Right lobe of liver (tissue), 4 donors: ENCODE results near the gene ALG3.

Experiments used
- POLR2A ChIP-seq: fragments of 450-650 bp; IDR thresholded peaks from one replicate; pipeline ENCODE4 v1.6.1; 2017; ENCODE audit warnings: antibody characterized with exemption, mild to moderate bottlenecking
- TF ChIP-seq, protein P1 (sequence below), 4 donors: fragments of 200-600 bp in 3 of 4; fragments of 450-650 bp in 1 of 4; IDR thresholded peaks; one replicate each; pipeline versions ENCODE4 v1.5.1 to v1.8.0; 2016 to 2022; ENCODE audit warnings: antibody characterized with exemption in 4 of 4, mild to moderate bottlenecking in 2 of 4
- donor health status: DM: no; HTN: no; CAD: no.
- donor health status: DM: no; HTN: no; CAD: no.
- donor health status: DM: no; HTN: yes; CAD: no.

DNA sequence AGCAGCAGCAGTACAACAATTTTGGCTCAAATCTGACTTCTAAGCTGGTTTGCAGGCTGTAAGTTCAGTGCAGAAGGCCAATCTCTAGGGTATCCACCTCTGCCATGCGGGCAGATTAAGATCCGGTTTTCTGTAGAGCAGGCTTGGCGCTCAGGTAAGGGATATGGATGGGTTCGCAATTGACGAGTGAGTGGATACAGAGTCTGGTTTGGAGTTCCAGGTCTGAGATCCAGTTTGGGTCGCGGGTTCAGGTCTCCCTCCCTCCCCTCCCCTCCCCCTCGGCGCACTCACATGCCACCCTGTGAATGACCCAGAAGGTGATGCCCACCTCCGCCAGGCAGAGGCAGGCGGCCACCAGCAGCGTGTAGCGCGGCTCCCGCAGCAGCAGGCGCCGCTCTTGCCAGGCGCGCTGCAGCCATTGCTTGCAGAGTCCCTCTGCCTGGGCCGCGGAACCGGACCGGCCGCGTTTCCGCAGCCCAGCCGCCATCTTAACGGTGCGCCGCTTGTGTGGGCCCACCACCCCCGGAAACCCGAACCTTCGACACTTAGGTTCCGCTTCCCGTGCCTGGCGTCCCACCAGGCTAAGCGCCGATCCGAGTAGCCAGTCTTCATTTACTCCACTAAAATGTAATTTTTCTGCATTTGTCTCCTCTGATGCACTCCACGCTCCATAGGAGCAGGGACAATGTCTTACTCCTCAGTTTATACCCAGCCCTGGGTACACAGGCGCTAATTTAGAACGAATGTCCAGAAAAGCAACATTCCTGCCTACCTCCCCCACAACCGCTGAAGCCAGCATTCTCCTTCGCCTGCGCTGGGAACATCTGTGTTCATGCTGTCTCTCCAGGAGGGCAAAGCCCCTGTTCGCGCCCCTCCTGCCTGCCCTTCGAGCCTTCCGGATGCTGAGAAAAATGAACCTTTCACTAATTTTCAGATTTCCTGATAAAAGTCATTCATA, at the start of gene ALG3:
- TF ChIP-seq, protein P1, sequence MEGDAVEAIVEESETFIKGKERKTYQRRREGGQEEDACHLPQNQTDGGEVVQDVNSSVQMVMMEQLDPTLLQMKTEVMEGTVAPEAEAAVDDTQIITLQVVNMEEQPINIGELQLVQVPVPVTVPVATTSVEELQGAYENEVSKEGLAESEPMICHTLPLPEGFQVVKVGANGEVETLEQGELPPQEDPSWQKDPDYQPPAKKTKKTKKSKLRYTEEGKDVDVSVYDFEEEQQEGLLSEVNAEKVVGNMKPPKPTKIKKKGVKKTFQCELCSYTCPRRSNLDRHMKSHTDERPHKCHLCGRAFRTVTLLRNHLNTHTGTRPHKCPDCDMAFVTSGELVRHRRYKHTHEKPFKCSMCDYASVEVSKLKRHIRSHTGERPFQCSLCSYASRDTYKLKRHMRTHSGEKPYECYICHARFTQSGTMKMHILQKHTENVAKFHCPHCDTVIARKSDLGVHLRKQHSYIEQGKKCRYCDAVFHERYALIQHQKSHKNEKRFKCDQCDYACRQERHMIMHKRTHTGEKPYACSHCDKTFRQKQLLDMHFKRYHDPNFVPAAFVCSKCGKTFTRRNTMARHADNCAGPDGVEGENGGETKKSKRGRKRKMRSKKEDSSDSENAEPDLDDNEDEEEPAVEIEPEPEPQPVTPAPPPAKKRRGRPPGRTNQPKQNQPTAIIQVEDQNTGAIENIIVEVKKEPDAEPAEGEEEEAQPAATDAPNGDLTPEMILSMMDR (IDR thresholded peaks at IDR 0.05), result no peak
- peak; percentile 85 for TF ChIP-seq POLR2A
